ENCODE measurements around the gene GON4L. TPM values are rescaled to one million over a fixed set of nuclear protein-coding genes. Genes with fewer than 3 reads are reported as not detected.
"Not testable (repeated sequence)": the region's sequence is repeated elsewhere in the genome, so short reads cannot be mapped to it uniquely, and the experiment has no call there.

GON4L gene
- total RNA-seq (ENCODE audit: insufficient read depth, low replicate concordance) = 90.0 TPM

GRCh38 chr1:155856975-155857930, at the start of gene GON4L:
GON4L (minus strand) TSS chr1:155857214; CDS start chr1:155853780, 3,434 bp downstream.
- DNase-seq (ENCODE audit: low spot score) = peak; percentile 97

GRCh38 chr1:155904261-155904660, 47.2 kb upstream of the GON4L start:
- no peak for DNase-seq (ENCODE audit: low spot score)

GRCh38 chr1:155900161-155900560, 43.1 kb upstream of the GON4L start:
- DNase-seq (ENCODE audit: low spot score) = no peak

GRCh38 chr1:155899683-155900082, 42.7 kb upstream of the GON4L start:
- DNase-seq (ENCODE audit: low spot score) = no peak

GRCh38 chr1:155898888-155899287, 41.9 kb upstream of the GON4L start:
- no peak for DNase-seq (ENCODE audit: low spot score)

GRCh38 chr1:155897746-155898145, 40.7 kb upstream of the GON4L start:
- no peak for DNase-seq (ENCODE audit: low spot score)

GRCh38 chr1:155896476-155896875, 39.5 kb upstream of the GON4L start:
- DNase-seq (ENCODE audit: low spot score) = not testable (repeated sequence)

- DNase-seq (ENCODE audit: low spot score) = not testable (repeated sequence)
Observed at GRCh38 chr1:155895617-155896016, 38.6 kb upstream of the GON4L start.

GRCh38 chr1:155893389-155894142, 36.6 kb upstream of the GON4L start:
- DNase-seq (ENCODE audit: low spot score) = peak; percentile 58

GRCh38 chr1:155892796-155893195, 35.8 kb upstream of the GON4L start:
- DNase-seq (ENCODE audit: low spot score) = peak; percentile 52

- DNase-seq (ENCODE audit: low spot score) = no peak
Observed at GRCh38 chr1:155890251-155890650, 33.2 kb upstream of the GON4L start.

GRCh38 chr1:155889566-155889965, 32.6 kb upstream of the GON4L start:
- DNase-seq (ENCODE audit: low spot score) = peak; percentile 13

- DNase-seq (ENCODE audit: low spot score) = no peak
Observed at GRCh38 chr1:155888481-155888880, 31.5 kb upstream of the GON4L start.

- DNase-seq (ENCODE audit: low spot score) = no peak
Observed at GRCh38 chr1:155884982-155885381, 28.0 kb upstream of the GON4L start.

GRCh38 chr1:155884031-155884960, 27.3 kb upstream of the GON4L start:
- no peak for DNase-seq (ENCODE audit: low spot score)

- no peak for DNase-seq (ENCODE audit: low spot score)
Observed at GRCh38 chr1:155882766-155883165, 25.8 kb upstream of the GON4L start.

- no peak for DNase-seq (ENCODE audit: low spot score)
Observed at GRCh38 chr1:155882235-155882634, 25.2 kb upstream of the GON4L start.

GRCh38 chr1:155880950-155881349, 23.9 kb upstream of the GON4L start:
- DNase-seq (ENCODE audit: low spot score) = no peak

- no peak for DNase-seq (ENCODE audit: low spot score)
Observed at GRCh38 chr1:155880251-155880650, 23.2 kb upstream of the GON4L start.

- no peak for DNase-seq (ENCODE audit: low spot score)
Observed at GRCh38 chr1:155877945-155878344, 20.9 kb upstream of the GON4L start.

GRCh38 chr1:155873860-155874259, 16.8 kb upstream of the GON4L start:
- DNase-seq (ENCODE audit: low spot score) = peak; percentile 36
